HG03565 (cell line): Measurements from ENCODE around the gene ARHGAP24.
"Not testable (repeated sequence)": the region's sequence is repeated elsewhere in the genome, so short reads cannot be mapped to it uniquely, and the experiment has no call there.

Experiments used
- ATAC-seq: cut with Tn5 transposase; IDR thresholded peaks from one replicate; pipeline ENCODE4 v1.9.1; 2021; ENCODE audit warnings: mild to moderate bottlenecking, moderate library complexity; ENCODE audit not compliant: unreplicated experiment

Gene ARHGAP24

GRCh38 chr4:85884251-85884650, 409.3 kb downstream of the ARHGAP24 start:
- ATAC-seq: no peak

DNA sequence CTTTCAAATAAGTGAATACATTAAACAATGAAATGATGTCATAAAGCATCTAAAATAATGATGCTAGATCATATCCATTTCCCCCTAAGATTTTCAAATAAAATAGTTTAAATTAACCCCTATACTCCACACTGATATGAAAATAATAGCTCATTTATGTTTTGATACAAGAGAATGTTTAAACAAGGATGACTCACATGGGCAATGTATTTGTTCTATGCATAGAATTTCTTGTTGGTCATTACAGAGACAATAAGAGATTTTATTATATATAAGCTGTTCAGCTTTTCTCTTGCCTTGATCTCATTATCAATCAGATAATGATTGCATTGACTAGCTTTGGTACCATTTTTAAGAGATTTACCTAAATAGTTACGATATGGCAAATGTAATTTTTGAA, 411.7 kb downstream of the ARHGAP24 start:
- no peak for ATAC-seq

- no peak for ATAC-seq
These were observed 414.4 kb downstream of the ARHGAP24 start for GRCh38 chr4:85889314-85889713.

GRCh38 chr4:85895755-85896154, 420.8 kb downstream of the ARHGAP24 start:
- no peak for ATAC-seq

DNA sequence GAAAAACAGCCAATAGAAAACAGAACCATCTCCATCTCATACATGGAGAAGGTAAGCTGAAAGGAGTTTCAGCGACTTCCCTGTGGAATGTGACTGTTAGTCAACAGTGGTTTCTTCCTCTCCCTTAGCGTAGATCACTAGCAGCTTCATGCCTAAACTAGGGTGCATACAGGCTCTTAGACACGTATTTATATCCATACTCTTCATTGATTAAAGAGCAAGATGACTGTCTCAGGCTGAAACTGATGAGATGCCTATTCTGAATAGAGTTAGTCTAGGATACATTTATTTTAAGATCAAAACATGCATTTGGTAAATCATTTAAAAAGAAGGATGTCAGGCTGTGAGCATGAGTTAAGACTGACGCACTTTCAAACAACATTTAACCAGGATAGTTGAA, 423.3 kb downstream of the ARHGAP24 start:
- ATAC-seq: no peak

DNA sequence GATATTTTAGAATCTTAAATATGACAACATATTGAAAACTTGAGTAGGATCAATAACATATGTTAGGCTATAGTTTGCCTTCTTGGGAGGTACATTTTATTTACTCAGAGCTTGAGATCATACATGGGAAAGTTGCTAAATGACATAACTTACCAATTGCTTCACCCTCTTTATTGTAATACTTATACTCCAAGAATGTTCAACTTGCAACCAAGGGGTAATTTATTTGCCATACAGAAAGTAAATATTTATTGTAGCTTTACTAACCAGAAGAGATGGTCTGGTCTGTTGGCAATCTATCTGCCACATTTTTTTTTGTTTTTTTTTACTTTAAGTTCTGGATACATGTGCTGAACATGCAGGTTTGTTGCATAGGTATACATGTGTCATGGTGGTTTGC, 426.6 kb downstream of the ARHGAP24 start:
- no peak for ATAC-seq

DNA sequence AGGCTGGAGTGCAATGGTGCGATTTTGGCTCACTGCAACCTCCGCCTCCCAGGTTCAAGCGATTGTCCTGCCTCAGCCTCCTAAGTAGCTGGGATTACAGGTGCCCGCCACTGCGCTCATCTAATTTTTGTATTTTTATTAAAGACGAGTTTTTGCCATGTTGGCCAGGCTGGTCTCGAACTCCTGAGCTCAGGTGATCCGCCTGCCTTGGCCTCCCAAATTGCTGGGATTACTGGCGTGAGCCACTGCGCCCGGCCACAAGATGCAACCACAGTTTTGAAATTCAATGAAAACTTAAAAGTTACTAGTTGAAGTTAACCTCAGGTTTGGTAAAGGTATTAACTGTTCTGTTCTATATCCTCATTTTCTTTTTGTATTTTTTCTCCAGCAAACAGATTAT, 427.7 kb downstream of the ARHGAP24 start:
- ATAC-seq: not testable (repeated sequence)

DNA sequence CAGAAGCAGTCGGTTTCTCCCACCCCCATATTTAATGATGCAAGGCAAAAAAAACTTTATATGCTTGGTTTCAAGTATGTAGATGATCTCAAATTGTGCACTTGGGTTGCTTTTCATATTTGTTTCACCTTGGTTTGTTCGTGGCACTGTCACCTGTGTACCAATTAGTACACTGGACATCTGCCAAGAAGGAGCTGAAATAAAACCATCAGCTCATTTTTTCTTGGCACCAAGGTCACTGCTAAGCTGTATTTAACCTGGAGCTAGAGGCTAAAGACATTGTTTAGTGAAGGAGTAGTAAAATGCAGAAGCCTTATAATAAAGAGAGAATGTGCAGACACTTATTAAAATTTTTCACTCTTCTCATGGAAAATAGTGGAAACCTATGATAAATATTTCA, 430.8 kb downstream of the ARHGAP24 start:
- no peak for ATAC-seq

DNA sequence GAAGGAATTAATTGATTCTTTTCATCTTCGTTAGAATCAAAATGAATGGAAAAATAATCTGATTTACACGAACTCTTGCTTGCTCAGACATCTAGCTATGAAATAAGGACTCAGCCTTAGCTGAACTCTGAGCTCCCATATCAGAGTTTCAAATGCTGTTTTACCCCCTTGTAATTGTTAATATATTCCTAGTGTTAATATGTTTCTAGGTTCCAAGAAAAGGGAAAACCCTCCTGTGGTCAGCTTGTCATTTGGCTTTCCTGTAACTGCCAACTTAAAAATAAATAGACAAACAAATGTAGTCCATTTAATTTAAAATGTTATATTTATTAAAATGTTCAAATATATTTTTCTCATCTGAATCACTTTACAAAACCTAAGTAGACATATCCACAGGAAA, 432.1 kb downstream of the ARHGAP24 start:
- no peak for ATAC-seq

DNA sequence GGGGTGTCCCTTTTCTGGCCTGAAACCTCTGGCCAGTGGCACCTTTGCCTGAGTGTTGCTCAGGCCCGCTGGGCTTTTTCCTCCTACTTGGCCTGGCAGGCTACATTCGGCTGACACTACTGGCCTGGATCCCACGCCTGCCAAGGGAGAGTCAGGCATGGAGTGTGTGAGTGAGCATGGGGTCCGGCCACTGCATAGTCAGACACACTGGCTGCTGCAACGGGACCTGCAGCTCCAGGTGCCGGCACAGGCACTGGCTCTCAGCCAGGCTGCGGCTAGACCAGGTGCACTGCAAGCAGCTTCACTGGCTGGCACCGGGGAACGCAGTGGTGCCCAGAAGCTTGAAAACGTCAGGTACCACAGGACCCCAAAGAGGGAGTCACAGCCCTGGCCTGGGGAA, 434.9 kb downstream of the ARHGAP24 start:
- ATAC-seq: no peak

DNA sequence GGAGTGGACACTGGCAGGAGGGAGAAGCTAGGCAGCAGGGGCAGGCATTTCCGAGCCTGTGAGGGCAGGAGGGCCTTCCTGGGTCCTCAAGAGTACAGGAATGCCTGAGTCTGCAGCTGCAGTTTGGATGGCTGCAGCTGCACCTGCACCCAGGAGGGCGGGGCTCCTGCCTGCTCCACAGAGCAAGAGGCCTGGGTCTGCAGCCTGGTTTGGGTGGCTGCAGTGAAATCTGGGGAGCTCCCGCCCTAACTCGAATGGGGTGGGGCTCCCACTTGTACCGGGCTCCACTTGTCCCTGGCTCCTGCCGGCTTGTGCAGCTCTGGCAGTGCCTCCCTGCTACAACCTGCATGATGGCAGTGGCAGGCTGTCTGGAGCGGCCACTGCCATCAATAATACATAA, 436.0 kb downstream of the ARHGAP24 start:
- ATAC-seq: no peak

DNA sequence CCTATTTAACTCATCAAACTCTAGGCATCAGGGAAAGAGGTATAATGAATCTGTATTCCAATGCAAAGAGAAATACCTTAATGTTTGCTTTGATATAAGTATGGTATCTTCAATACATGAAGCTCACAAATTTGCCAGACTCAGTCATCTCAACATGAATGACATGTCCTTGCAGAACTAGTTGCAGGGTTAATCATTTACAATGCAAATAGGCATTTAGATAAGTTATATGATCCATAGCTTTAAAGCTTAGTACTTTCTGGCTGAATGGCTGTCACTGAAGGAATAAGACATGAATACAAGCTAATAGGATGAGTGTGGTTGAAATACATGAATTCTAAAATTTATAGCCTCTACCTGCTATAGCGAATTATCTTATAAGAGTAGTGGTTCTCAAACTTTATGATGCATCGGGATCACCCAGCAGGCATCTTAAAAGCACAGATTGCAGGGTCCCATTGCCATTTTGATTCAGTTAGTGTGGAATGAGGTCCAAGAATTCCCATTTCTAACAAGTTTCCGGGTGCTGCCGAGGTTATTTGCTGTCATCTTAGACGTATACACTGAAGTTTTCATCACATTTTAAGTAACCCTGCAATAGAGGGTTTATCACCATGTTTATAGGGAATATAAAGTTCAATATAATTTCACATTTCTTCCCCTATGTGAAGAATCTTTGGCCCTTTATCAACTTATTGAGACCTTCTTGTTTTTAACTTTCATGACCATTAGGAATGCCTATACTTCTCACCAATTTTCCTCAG, 439.2 kb downstream of the ARHGAP24 start:
- ATAC-seq: no peak

DNA sequence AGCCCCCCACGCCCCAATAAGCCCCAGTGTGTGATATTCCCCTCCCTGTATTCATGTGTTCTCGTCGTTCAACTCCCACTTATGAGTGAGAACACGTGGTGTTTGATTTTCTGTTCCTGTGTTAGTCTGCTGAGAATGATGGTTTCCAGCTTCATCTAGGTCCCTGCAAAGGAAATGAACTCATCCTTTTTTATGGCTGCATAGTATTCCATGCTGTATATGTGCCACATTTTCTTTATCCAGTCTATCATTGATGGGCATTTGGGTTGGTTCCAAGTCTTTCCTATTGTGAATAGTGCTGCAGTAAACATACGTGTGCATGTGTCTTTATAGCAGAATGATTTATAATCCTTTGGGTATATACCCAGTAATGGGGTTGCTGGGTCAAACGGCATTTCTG, 440.6 kb downstream of the ARHGAP24 start:
- not testable (repeated sequence) for ATAC-seq

DNA sequence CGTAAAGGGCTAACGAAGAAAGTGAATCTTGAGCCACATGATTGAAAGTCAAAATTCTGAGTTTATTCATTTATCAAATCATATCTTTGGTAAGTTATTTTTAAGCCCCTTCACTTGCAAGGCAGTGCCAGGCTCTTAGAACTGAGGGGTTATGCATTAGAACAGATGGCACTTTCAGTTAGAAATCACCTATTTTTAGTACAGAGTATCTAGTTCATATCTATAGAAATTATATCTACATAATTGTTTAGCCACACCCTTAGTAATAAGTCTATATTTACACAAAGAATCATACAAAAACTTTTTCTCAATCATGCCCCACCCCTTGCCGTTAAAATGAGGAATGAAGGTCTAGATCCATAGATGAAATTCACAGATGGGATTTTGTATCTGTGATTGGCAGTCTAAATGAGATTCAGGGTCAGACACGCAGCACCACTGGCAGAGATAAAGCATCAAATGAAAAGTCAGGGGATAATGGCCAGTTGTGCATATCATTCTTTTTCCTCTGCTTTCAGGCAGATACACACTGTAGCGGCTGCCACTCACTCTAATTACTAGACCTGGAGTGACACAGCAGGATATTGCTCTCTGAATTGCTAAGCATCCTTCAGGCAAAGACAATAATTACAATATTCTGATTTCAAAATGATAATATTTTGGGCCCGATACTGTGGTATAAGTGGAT, 444.4 kb downstream of the ARHGAP24 start:
- no peak for ATAC-seq

GRCh38 chr4:85925071-85925470, 450.1 kb downstream of the ARHGAP24 start:
- ATAC-seq: no peak

- ATAC-seq: peak; percentile 45
These were observed 454.0 kb downstream of the ARHGAP24 start for GRCh38 chr4:85928775-85929591.

GRCh38 chr4:85929961-85930665, 455.2 kb downstream of the ARHGAP24 start:
- ATAC-seq: no peak

- ATAC-seq: no peak
These were observed 457.7 kb downstream of the ARHGAP24 start for GRCh38 chr4:85932500-85933290.

GRCh38 chr4:85933291-85933640, 458.3 kb downstream of the ARHGAP24 start:
- ATAC-seq: no peak

- ATAC-seq: no peak
These were observed 462.6 kb downstream of the ARHGAP24 start for GRCh38 chr4:85937507-85937906.
